Natural killer cell (primary cell): ENCODE measurements around the gene BMPR2. TPM values are rescaled to one million over a fixed set of nuclear protein-coding genes. Genes with fewer than 3 reads are reported as not detected.
A peak's percentile ranks its signal among the peaks of the same experiment; 100 is the strongest.

Experiments used
- ATAC-seq, 3 donors: fragments of 150-1000 bp in 2 of 3; fragments of 200-7000 bp in 1 of 3; cut with Tn5 transposase; 1 replicate in 1 of 3; 2 replicates in 2 of 3; pipeline ENCODE4 v1.10.0; 2021; ENCODE audit warnings: mild to moderate bottlenecking in 2 of 3, moderate library complexity in 2 of 3
- DNase-seq, 2 donors: peaks; one replicate each; pipeline versions ENCODE4 v3.0.0 to v3.0.0-alpha.2; 2013 to 2021; ENCODE audit warnings: mixed read lengths in 1 of 2
- H3K27ac ChIP-seq: one replicate; pipeline ENCODE4 v1.5.1; 2013; ENCODE audit warnings: mild to moderate bottlenecking, low read length
- H3K27me3 ChIP-seq: one replicate; pipeline ENCODE4 v1.6.1; 2013; ENCODE audit warnings: low read length; ENCODE audit not compliant: control insufficient read depth, insufficient read depth
- H3K36me3 ChIP-seq: one replicate; pipeline ENCODE4 v1.6.1; 2013; ENCODE audit warnings: low read length; ENCODE audit not compliant: control insufficient read depth, insufficient read depth
- H3K4me1 ChIP-seq: one replicate; pipeline ENCODE4 v1.6.1; 2013; ENCODE audit warnings: low read length; ENCODE audit not compliant: control insufficient read depth, insufficient read depth
- H3K4me3 ChIP-seq: one replicate; pipeline ENCODE4 v1.5.1; 2013; ENCODE audit warnings: low read length
- H3K9me3 ChIP-seq: one replicate; pipeline ENCODE4 v1.6.1; 2013; ENCODE audit warnings: low read length; ENCODE audit not compliant: control insufficient read depth, insufficient read depth
- H3K27ac Mint-ChIP-seq, 2 donors: one replicate each; pipeline ENCODE4 v1.8.0; 2022; ENCODE audit warnings: mild to moderate bottlenecking in 2 of 2, mixed read lengths in 2 of 2, moderate library complexity in 1 of 2
- H3K27me3 Mint-ChIP-seq, 2 donors: one replicate each; pipeline ENCODE4 v1.8.0; 2022; ENCODE audit warnings: low read depth in 2 of 2, mixed read lengths in 2 of 2
- H3K36me3 Mint-ChIP-seq: one replicate; pipeline ENCODE4 v1.8.0; 2022; ENCODE audit warnings: mixed read lengths
- H3K4me1 Mint-ChIP-seq, 2 donors: one replicate each; pipeline ENCODE4 v1.8.0; 2022; ENCODE audit warnings: mixed read lengths in 2 of 2
- H3K4me3 Mint-ChIP-seq: one replicate; pipeline ENCODE4 v1.8.0; 2022; ENCODE audit warnings: mild to moderate bottlenecking, moderate library complexity, mixed read lengths
- H3K9me3 Mint-ChIP-seq, 2 donors: one replicate each; pipeline ENCODE4 v1.8.0; 2022; ENCODE audit warnings: mixed read lengths in 2 of 2
- CTCF ChIP-seq: fragments of 200-600 bp; IDR thresholded peaks from one replicate; pipeline ENCODE4 v1.8.0; 2022; ENCODE audit warnings: antibody characterized with exemption
- WGBS: methylation state at CpG from one replicate; pipeline ENCODE4 v1.1.7; 2013; ENCODE audit warnings: missing lambda C conversion rate; ENCODE audit not compliant: insufficient coverage; 5-methylcytosine and 5-hydroxymethylcytosine counted together
- intact Hi-C: fragments of 100-400 bp; cut with micrococcal nuclease; formaldehyde crosslinking; loops from one replicate; pipeline ENCODE4 v1.14.2; 2022
- total RNA-seq, 4 donors: library from RNA; stranded (reverse); fragments of 120-200 nt in 1 of 4; gene quantifications; one replicate each; pipeline versions ENCODE4 v1.2.3 to v1.2.4, GENCODE V29; 2013 to 2022

The BMPR2 gene
- total RNA-seq, 3 donors from 2014 or later (not counting 1 experiment from before 2014, with no cell fraction given), result 17.8 to 25.5 (median 23.2) TPM

DNA sequence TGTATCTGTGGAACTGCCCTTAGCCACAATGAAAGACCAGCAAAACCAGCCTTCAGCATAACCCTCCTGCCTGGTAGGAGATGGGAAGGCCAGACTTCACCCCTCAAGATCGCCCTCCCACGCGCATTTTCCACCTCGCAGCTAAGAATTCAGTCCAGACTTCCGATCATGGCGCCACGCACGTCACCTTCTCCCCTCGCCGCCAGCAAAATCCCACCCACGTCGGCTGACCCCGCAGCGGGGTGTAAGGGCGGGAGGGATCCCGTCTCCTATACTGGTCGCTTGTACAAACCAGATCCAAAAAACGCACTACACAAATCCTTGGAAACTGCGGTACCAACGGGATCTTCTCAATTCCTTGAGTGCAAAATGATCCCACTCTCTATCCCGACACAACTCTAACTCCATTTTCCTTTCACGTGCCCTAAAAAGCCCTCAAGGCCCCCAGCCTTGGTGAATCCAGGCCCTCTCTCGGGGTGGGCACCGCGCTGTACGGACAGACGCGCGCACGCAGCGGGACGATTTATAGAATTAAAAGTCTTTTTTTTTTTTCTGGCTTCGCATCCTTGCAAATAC is 1.0 kb upstream of the BMPR2 start:
- Histone ChIP-seq H3K4me3 (peak overlapping the region; percentile 72), H3K36me3 (no peaks in the 10 kb centered on the region), H3K27me3 (no peaks in the 10 kb centered on the region), H3K27ac (peak overlapping the region; percentile 49), H3K9me3 (no peaks in the 10 kb centered on the region), H3K4me1 (peaks cover 12% of the 10 kb centered on the region)
- ATAC-seq, result peak in 2 of 3 donors; percentile 8 to 12
- peak overlapping the region; percentile 71 to 72 for H3K27ac Mint-ChIP-seq
- H3K9me3 Mint-ChIP-seq, result no peaks in the 10 kb centered on the region
- H3K4me1 Mint-ChIP-seq, result peaks cover 38 to 41% of the 10 kb centered on the region in 2 donors
- 1% methylated on average over 33 of the region's 33 CpGs for WGBS
- no peaks in the 10 kb centered on the region for H3K27me3 Mint-ChIP-seq
- intact Hi-C loops, result loop anchor here (5.0 to 10.0 kb wide), 2 partner anchors 110 to 862 kb away; partner anchors contain the start of genes CYP20A1 and NOP58
- peak; percentile 24 to 69 for DNase-seq
- no peak for TF ChIP-seq CTCF
- H3K36me3 Mint-ChIP-seq, result no peaks in the 10 kb centered on the region
- peak overlapping the region; percentile 93 for H3K4me3 Mint-ChIP-seq

GRCh38 chr2:202376460-202377206 is 506 bp downstream of the BMPR2 start:
- Mint-ChIP-seq H3K9me3 (no peaks in the 10 kb centered on the region), H3K36me3 (no peaks in the 10 kb centered on the region), H3K27me3 (no peaks in the 10 kb centered on the region), H3K4me3 (peak overlapping the region; percentile 93), H3K27ac (peak overlapping the region; percentile 72 to 73), H3K4me1 (peaks cover 44 to 46% of the 10 kb centered on the region in 2 donors)
- peak; percentile 27 to 39 (median 30) for ATAC-seq
- Histone ChIP-seq H3K4me1 (peaks cover 12% of the 10 kb centered on the region), H3K4me3 (peak overlapping the region; percentile 72), H3K27ac (peak overlapping the region; percentile 17), H3K9me3 (no peaks in the 10 kb centered on the region), H3K36me3 (no peaks in the 10 kb centered on the region), H3K27me3 (no peaks in the 10 kb centered on the region)
- 0% methylated on average over 67 of the region's 69 CpGs for WGBS
- intact Hi-C loops, result loop anchor here (5.0 to 10.0 kb wide), 2 partner anchors 112 to 861 kb away; partner anchors contain the start of genes CYP20A1 and NOP58
- TF ChIP-seq CTCF, result no peak
- DNase-seq, result peak; percentile 43 to 62

- intact Hi-C loops, result loop anchor here (5.0 to 10.0 kb wide), 2 partner anchors 112 to 860 kb away; partner anchors contain the start of genes CYP20A1 and NOP58
- Histone ChIP-seq H3K27me3 (no peaks in the 10 kb centered on the region), H3K36me3 (no peaks in the 10 kb centered on the region), H3K4me3 (peak overlapping the region; percentile 72), H3K27ac (peak overlapping the region; percentile 26), H3K4me1 (peaks cover 12% of the 10 kb centered on the region), H3K9me3 (no peaks in the 10 kb centered on the region)
- ATAC-seq (no peak), DNase-seq (peak in 1 of 2 donors; percentile 47)
- 1% methylated on average over 37 of the region's 38 CpGs for WGBS
- H3K27me3 Mint-ChIP-seq, result no peaks in the 10 kb centered on the region
- no peak for TF ChIP-seq CTCF
- peak overlapping the region; percentile 72 to 73 for H3K27ac Mint-ChIP-seq
- H3K36me3 Mint-ChIP-seq, result no peaks in the 10 kb centered on the region
- H3K4me1 Mint-ChIP-seq, result peaks cover 46 to 48% of the 10 kb centered on the region in 2 donors
- no peaks in the 10 kb centered on the region for H3K9me3 Mint-ChIP-seq
- peak overlapping the region; percentile 93 for H3K4me3 Mint-ChIP-seq
These were observed 1.2 kb downstream of the BMPR2 start for GRCh38 chr2:202377207-202377761.
